ENCODE results near the gene ZC3H13. TPM values are rescaled to one million over a fixed set of nuclear protein-coding genes. Genes with fewer than 3 reads are reported as not detected.

ZC3H13 gene
- total RNA-seq, 2 experiments from 2014 or later = 38.5 to 52.8 TPM

DNA sequence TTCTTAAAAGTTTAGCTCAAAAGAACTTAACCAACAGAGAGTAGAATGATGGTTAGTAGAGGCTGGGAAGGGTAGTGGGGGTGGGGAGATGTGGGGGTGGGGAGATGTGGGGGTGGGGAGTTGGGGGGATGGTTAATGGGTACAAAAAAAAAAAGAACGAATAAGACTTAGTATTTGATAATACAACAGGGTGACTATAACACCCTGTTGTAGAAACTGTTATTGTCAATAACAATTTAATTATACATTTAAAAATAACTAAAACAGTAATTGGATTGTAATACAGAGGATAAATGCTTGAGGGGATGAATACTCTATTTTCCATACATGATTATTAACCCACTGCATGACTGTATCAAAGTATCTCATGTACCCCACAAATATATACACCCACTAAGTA lies 91.1 kb downstream of the ZC3H13 start:
- DNase-seq (no peak), ATAC-seq (no peak)
- ChIA-PET CTCF (no interaction called here), POLR2A (no interaction called here)
- intact Hi-C loops (cut with DNase I, micrococcal nuclease) = no loop called here
- Mint-ChIP-seq H3K4me3 (no peak overlapping the region), H3K27ac (no peak overlapping the region), H3K36me3 (ENCODE audit: low read depth) (peaks cover 41% of the 10 kb centered on the region), H3K4me1 (peaks cover 14% of the 10 kb centered on the region), H3K27me3 (no peaks in the 10 kb centered on the region), H3K9me3 (ENCODE audit: low read depth) (no peaks in the 10 kb centered on the region)

DNA sequence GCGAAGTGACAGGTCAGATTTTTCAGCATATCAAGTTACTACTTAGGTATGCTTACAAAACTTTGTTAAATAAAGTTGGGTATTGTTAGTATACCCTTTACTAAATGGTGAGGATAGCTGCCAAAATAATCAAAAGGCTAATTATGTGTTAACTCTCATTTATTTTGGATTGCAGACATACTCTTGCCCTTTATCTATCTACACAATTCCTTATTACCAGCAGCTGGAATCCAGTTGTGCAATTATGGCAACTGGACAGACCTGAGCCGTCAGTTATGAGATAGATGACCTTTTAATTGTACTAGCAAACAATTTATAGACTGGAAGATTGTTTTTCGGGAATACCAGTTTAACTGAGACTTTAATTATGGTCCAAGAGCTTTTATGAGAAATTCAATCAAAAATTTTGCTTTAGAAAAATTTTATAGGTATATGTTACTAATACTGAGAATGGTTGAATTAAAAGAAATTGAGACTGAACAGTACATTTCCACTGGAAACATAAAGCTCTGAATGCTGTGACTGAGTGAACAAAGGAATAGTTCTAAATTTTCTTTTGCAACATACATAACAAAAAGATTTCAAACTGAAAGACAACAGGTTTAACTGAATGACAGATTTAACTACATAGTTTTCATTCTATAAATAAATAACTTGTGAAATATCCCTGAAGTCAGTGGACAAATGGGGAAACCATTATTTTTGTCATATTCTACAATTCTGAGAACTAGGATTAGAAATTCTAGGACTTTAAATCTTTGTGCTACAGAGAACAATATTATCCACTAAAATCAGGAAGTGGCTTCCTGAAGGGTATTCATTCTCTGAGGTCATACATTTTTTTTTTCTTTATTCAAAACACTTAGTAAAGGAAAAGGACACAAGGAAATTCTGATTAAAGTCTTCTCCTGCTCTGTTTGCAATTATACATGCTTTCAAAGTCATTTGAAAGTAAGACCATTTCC lies 97.4 kb downstream of the ZC3H13 start:
- no peaks in the 10 kb centered on the region for H3K9me3 Mint-ChIP-seq (ENCODE audit: low read depth)
- no peak overlapping the region for H3K4me3 Mint-ChIP-seq
- no peaks in the 10 kb centered on the region for H3K4me1 Mint-ChIP-seq
- ATAC-seq (no peak), DNase-seq (no peak)
- CTCF ChIA-PET = no interaction called here
- no peaks in the 10 kb centered on the region for H3K27me3 Mint-ChIP-seq
- POLR2A ChIA-PET = interaction anchor here (0.7 kb wide), 1 partner anchor 315 kb away, joined by 7 read pairs; no protein-coding TSS in a partner anchor
- intact Hi-C loops (cut with DNase I, micrococcal nuclease) = no loop called here
- peaks cover 25% of the 10 kb centered on the region for H3K36me3 Mint-ChIP-seq (ENCODE audit: low read depth)
- H3K27ac Mint-ChIP-seq = no peak overlapping the region

- H3K27me3 Mint-ChIP-seq = no peaks in the 10 kb centered on the region
- peaks cover 14% of the 10 kb centered on the region for H3K36me3 Mint-ChIP-seq (ENCODE audit: low read depth)
- no peak overlapping the region for H3K27ac Mint-ChIP-seq
- intact Hi-C loops (cut with DNase I, micrococcal nuclease) = no loop called here
- ATAC-seq (no peak), DNase-seq (no peak)
- no peak overlapping the region for H3K4me3 Mint-ChIP-seq
- ChIA-PET POLR2A (interaction anchor here (0.6 kb wide), 1 partner anchor 224 kb away, joined by 3 read pairs; no protein-coding TSS in a partner anchor), CTCF (interaction anchor here (0.8 kb wide), 1 partner anchor 10 kb away, joined by 3 read pairs; no protein-coding TSS in a partner anchor)
- H3K9me3 Mint-ChIP-seq (ENCODE audit: low read depth) = no peaks in the 10 kb centered on the region
- H3K4me1 Mint-ChIP-seq = no peaks in the 10 kb centered on the region
Measured at GRCh38 chr13:45953082-45953481, 99.5 kb downstream of the ZC3H13 start.

DNA sequence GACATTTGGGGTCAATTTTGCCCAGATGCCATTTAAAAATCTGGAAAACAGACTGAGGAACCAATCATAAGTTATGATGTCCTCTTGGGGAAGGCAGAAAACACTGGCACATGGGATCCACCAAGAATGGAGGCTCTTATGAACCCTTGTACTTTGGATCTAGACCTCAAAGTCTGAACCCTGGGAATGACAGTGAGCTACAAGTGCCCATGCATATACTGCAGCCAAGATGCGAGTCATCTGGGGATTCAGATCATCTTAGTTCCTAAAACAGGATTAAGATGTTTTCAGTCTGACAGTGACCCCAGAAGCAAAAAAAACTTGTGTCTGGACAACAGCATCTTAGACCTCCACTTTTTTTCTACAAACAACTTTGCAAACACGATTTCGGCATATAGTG lies 100.8 kb downstream of the ZC3H13 start:
- Mint-ChIP-seq H3K9me3 (ENCODE audit: low read depth) (no peaks in the 10 kb centered on the region), H3K36me3 (ENCODE audit: low read depth) (peaks cover 5% of the 10 kb centered on the region), H3K27ac (no peak overlapping the region), H3K4me1 (no peaks in the 10 kb centered on the region), H3K4me3 (no peak overlapping the region), H3K27me3 (no peaks in the 10 kb centered on the region)
- ATAC-seq (no peak), DNase-seq (no peak)
- POLR2A ChIA-PET = no interaction called here
- CTCF ChIA-PET = interaction anchor here (0.7 kb wide), 1 partner anchor 22 kb away, joined by 3 read pairs; no protein-coding TSS in a partner anchor
- intact Hi-C loops (cut with DNase I, micrococcal nuclease) = no loop called here

DNA sequence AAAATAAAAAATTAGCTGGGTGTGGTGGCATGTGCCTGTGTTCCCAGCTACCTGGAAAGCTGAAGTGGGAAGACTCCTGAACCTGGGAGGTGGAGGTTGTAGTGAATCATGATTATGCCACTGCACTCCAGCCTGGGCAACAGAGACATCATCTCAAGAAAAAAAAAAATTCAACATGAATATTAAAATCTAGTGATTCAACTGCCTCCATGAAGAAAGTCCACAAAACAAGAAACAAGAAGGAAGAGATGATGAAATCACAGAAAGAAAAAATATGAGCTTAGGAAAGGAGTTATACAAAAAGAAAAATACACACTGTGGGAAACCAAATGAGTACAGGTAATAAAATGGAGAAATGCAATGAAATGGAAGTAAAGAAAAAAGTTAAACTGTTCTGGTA lies 101.4 kb downstream of the ZC3H13 start:
- no peaks in the 10 kb centered on the region for H3K27me3 Mint-ChIP-seq

GRCh38 chr13:45950386-45951000 lies 102.1 kb downstream of the ZC3H13 start:
- no peaks in the 10 kb centered on the region for H3K4me1 Mint-ChIP-seq
- H3K27me3 Mint-ChIP-seq = no peaks in the 10 kb centered on the region
- H3K36me3 Mint-ChIP-seq (ENCODE audit: low read depth) = no peaks in the 10 kb centered on the region
- ChIA-PET CTCF (no interaction called here), POLR2A (no interaction called here)
- DNase-seq = no peak
- no peak overlapping the region for H3K4me3 Mint-ChIP-seq
- no peak for ATAC-seq
- intact Hi-C loops (cut with DNase I, micrococcal nuclease) = no loop called here
- H3K9me3 Mint-ChIP-seq (ENCODE audit: low read depth) = no peaks in the 10 kb centered on the region
- H3K27ac Mint-ChIP-seq = no peak overlapping the region

More for the DNA sequence above, 101.4 kb downstream of the ZC3H13 start:
- intact Hi-C loops (cut with DNase I, micrococcal nuclease) = no loop called here
- no peak overlapping the region for H3K4me3 Mint-ChIP-seq
- DNase-seq = no peak
- peaks cover 1% of the 10 kb centered on the region for H3K36me3 Mint-ChIP-seq (ENCODE audit: low read depth)
- no peak for ATAC-seq
- ChIA-PET CTCF (interaction anchor here (0.7 kb wide), 1 partner anchor 23 kb away, joined by 3 read pairs; no protein-coding TSS in a partner anchor), POLR2A (no interaction called here)
- H3K9me3 Mint-ChIP-seq (ENCODE audit: low read depth) = no peaks in the 10 kb centered on the region
- H3K27ac Mint-ChIP-seq = no peak overlapping the region
- H3K4me1 Mint-ChIP-seq = no peaks in the 10 kb centered on the region

- H3K9me3 Mint-ChIP-seq (ENCODE audit: low read depth) = no peaks in the 10 kb centered on the region
- H3K27ac Mint-ChIP-seq = no peak overlapping the region
- no peak for DNase-seq
- ATAC-seq = no peak
- H3K4me1 Mint-ChIP-seq = no peaks in the 10 kb centered on the region
- ChIA-PET CTCF (no interaction called here), POLR2A (no interaction called here)
- H3K36me3 Mint-ChIP-seq (ENCODE audit: low read depth) = no peaks in the 10 kb centered on the region
- intact Hi-C loops (cut with DNase I, micrococcal nuclease) = no loop called here
- no peak overlapping the region for H3K4me3 Mint-ChIP-seq
- H3K27me3 Mint-ChIP-seq = no peaks in the 10 kb centered on the region
Measured at GRCh38 chr13:45949161-45949560, 103.4 kb downstream of the ZC3H13 start.

GRCh38 chr13:45943965-45944364 lies 108.6 kb downstream of the ZC3H13 start:
- ChIA-PET CTCF (interaction anchor here (0.6 to 0.8 kb wide), 3 partner anchors 10 to 385 kb away, joined by 3 read pairs; no protein-coding TSS in a partner anchor), POLR2A (no interaction called here)
- peaks cover 2% of the 10 kb centered on the region for H3K27me3 Mint-ChIP-seq
- H3K36me3 Mint-ChIP-seq (ENCODE audit: low read depth) = no peaks in the 10 kb centered on the region
- no peak overlapping the region for H3K4me3 Mint-ChIP-seq
- intact Hi-C loops (cut with DNase I, micrococcal nuclease) = no loop called here
- no peaks in the 10 kb centered on the region for H3K4me1 Mint-ChIP-seq
- H3K27ac Mint-ChIP-seq = no peak overlapping the region
- DNase-seq (no peak), ATAC-seq (no peak)
- no peaks in the 10 kb centered on the region for H3K9me3 Mint-ChIP-seq (ENCODE audit: low read depth)

GRCh38 chr13:45943120-45943519 lies 109.4 kb downstream of the ZC3H13 start:
- H3K9me3 Mint-ChIP-seq (ENCODE audit: low read depth) = no peaks in the 10 kb centered on the region
- no peaks in the 10 kb centered on the region for H3K4me1 Mint-ChIP-seq
- ChIA-PET POLR2A (no interaction called here), CTCF (interaction anchor here (0.8 kb wide), 1 partner anchor 10 kb away, joined by 3 read pairs; no protein-coding TSS in a partner anchor)
- no peak for DNase-seq
- H3K36me3 Mint-ChIP-seq (ENCODE audit: low read depth) = no peaks in the 10 kb centered on the region
- H3K27me3 Mint-ChIP-seq = peaks cover 2% of the 10 kb centered on the region
- ATAC-seq = no peak
- no peak overlapping the region for H3K27ac Mint-ChIP-seq
- intact Hi-C loops (cut with DNase I, micrococcal nuclease) = no loop called here
- H3K4me3 Mint-ChIP-seq = no peak overlapping the region

GRCh38 chr13:45941261-45941660 lies 111.3 kb downstream of the ZC3H13 start:
- no peak overlapping the region for H3K27ac Mint-ChIP-seq
- DNase-seq (no peak), ATAC-seq (no peak)
- ChIA-PET CTCF (interaction anchor here (0.8 kb wide), 1 partner anchor 91 kb away, joined by 3 read pairs; no protein-coding TSS in a partner anchor), POLR2A (no interaction called here)
- H3K4me3 Mint-ChIP-seq = no peak overlapping the region
- no peaks in the 10 kb centered on the region for H3K36me3 Mint-ChIP-seq (ENCODE audit: low read depth)
- intact Hi-C loops (cut with DNase I, micrococcal nuclease) = no loop called here
- no peaks in the 10 kb centered on the region for H3K4me1 Mint-ChIP-seq
- no peaks in the 10 kb centered on the region for H3K9me3 Mint-ChIP-seq (ENCODE audit: low read depth)
- H3K27me3 Mint-ChIP-seq = peaks cover 2% of the 10 kb centered on the region

DNA sequence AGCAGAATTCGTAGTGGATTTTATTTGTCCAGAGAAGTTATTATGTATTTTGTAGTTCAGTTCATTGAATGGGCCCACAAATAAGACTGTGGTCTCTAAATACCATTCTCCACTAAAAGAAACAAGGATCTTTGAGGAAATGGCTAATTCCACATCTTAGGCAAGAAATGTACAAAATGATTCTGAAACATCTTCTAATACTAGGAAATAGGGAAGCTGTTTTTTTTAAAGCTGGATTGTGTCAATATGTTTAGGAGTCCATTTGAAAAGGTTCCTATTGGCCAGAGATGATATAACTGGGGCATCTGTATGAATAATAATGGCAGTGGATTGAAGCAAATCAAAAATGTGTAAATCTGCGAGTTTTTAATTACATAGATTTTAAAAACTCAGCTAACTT lies 112.5 kb downstream of the ZC3H13 start:
- ATAC-seq = no peak
- Mint-ChIP-seq H3K27me3 (peaks cover 2% of the 10 kb centered on the region), H3K4me3 (no peak overlapping the region), H3K27ac (no peak overlapping the region), H3K4me1 (no peaks in the 10 kb centered on the region), H3K36me3 (ENCODE audit: low read depth) (no peaks in the 10 kb centered on the region), H3K9me3 (ENCODE audit: low read depth) (no peaks in the 10 kb centered on the region)
- no peak for DNase-seq
- ChIA-PET CTCF (no interaction called here), POLR2A (no interaction called here)
- intact Hi-C loops (cut with DNase I, micrococcal nuclease) = no loop called here

DNA sequence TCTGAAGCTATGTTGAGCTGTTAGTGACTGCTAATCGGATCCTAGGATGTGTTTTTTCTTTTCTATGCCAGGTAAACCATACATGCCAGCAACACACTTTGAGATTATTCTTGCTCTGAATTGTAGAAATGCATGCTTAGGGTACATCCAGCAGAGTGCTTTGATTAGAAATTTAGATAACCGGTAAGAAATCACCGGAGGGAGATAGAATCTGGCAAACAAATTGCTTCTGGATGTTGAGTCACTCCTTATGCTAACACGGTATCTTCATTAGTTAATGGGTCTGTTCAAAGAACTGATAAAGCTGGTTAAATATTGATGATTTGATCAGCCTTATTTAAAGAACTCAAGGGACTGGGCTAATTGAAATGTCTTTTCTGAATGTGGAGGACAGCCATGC lies 115.9 kb downstream of the ZC3H13 start:
- ChIA-PET POLR2A (no interaction called here), CTCF (no interaction called here)
- ATAC-seq (no peak), DNase-seq (no peak)
- peaks cover 2% of the 10 kb centered on the region for H3K27me3 Mint-ChIP-seq
- H3K9me3 Mint-ChIP-seq (ENCODE audit: low read depth) = no peaks in the 10 kb centered on the region
- H3K36me3 Mint-ChIP-seq (ENCODE audit: low read depth) = no peaks in the 10 kb centered on the region
- intact Hi-C loops (cut with DNase I, micrococcal nuclease) = no loop called here
- no peak overlapping the region for H3K27ac Mint-ChIP-seq
- H3K4me1 Mint-ChIP-seq = no peaks in the 10 kb centered on the region
- no peak overlapping the region for H3K4me3 Mint-ChIP-seq

Measured in activated CD4-positive, alpha-beta T cell treated with anti-CD3 and anti-CD28 coated beads for 36 hours (primary cell).